GM19238 (cell line): Measurements from ENCODE around the gene CASZ1.

Experiments used
- DNase-seq: peaks from one replicate; pipeline ENCODE4 v3.0.0; 2011; ENCODE audit warnings: low spot score; ENCODE audit not compliant: insufficient read length

The CASZ1 gene

GRCh38 chr1:10639775-10640578 is 156.5 kb downstream of the CASZ1 start:
- no peak for DNase-seq

DNA sequence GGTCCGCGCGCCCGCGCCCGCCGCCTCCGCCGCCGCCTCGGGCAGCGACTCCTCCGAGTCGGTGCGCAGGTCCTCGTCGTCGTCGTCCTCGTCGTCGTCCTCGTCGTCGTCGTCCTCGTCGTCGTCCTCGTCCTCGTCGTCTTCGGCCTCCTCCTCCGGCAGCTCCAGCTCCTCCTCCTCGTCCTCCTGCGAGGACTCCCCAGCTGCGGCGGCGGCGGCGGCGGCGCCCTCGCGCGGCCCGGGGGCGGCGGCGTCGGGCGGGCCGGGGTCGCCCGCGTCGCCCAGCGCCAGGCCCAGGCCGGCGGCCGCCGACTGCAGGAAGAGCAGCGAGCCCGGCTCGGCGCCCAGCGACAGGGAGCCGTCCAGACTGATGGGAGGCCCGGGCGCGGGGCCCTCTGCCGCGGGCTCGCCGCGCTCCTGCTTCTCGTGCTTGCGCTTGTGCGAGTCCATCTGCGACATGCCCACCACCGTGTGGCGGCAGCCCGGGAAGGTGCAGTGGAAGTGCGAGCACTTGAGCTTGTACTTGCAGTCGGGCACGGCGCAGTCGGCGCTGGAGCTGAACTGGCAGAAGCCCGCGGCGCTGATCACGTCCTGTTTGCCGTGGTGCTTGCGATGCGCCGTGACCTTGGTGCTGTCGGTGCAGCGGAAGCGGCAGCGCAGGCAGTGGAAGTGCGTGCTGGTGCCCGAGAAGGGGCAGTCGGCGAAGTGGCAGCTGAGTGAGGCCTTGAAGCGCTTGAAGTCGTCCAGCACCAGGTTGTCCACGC is 157.3 kb downstream of the CASZ1 start:
- DNase-seq = no peak

- no peak for DNase-seq
Observed at GRCh38 chr1:10638559-10639005, 157.9 kb downstream of the CASZ1 start.

DNA sequence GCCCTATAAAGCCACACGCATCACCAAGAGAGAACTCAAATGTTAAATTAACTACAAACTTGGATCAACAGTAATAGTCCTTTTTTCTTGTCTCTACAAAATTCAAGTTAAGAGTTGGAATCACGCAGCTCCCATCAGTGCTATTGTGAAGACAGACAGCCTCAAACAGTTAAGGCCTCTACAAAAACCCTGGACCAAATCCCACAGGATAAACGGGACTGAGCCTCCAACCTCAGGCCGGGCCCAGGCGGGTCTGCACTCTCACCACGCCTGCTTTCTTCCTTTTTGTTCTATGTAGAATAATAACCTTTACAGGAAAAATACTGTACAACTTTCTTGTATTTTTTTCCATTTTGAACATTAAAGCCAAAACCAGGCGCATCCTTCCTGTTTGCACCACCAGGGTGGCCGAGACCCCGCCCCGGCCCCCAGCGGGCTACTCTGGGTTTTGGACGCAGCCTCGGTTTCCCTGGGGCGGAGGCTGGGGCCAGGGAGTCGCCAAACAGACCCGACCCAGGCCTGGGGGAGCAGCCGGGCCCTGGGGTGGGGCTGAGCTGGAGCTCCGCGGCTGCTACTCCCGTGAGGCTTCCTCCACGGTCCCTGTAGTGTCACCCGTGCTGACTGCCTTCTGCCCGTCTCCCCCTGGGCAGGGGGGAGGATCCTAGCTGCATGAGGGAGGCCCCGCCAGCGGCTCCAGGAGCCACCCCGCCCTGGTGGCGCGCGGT is 158.4 kb downstream of the CASZ1 start:
- no peak for DNase-seq

- DNase-seq = no peak
Observed at GRCh38 chr1:10637400-10637799, 159.0 kb downstream of the CASZ1 start.

DNA sequence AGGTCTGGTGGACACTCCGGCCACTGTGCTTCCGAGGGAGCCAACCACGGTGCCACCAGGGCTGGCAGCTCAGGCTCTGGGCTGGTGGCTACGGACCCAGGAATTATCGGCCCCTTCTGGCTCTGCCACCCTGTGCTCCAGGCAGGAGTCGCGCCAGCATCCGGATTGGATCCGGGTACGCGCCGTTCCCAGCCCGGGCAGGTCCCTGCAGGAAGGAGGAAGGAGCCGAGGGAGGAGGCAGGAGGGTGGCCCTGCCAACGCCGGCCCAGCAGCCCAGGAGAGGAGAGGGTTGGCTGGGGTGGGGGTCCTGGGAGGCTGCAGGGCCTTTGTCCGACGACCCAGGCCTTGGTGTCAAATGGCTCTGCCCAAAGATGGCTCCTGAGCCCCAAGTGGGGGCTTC is 160.5 kb downstream of the CASZ1 start:
- DNase-seq = no peak

DNA sequence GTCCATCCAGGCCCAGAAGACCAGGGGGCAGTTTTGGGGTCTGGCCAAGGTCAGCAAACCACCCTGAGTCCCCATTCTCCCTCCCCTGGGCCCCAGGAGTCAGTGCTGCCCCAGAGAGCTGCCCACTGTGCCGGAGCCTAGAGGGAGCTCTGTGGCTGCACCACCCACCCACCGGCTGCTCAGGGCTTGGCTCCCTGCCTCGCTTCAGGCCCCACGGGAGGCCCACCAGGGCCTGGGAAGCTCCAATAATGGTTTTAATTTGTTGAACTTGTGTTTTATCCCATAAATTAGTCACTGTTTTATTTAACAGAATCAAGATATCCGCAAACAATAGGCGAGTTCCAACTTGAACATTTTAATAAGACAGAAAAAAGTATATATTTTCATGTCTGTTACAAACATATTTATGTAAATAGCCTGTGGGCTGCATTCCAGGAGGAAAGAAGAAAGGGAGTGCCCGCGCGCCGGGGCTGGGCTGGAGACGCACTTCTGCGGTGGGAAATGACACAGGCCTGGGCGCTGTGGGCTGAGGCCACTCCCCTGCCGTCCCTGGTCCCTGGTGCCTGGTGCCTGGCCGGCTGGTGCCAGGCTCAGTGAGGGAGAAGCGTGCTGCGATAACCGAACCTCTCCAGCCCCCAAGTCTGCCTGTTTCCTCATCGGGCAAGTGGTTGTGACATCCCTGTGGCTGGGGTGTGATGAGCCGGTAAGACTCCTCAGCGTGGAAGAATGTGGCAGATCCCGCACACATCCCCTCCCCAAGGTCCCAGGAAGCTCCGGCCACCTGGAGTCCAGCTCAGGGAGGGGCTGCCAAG is 161.2 kb downstream of the CASZ1 start:
- no peak for DNase-seq

- DNase-seq = no peak
Observed at GRCh38 chr1:10634428-10635084, 161.9 kb downstream of the CASZ1 start.

DNA sequence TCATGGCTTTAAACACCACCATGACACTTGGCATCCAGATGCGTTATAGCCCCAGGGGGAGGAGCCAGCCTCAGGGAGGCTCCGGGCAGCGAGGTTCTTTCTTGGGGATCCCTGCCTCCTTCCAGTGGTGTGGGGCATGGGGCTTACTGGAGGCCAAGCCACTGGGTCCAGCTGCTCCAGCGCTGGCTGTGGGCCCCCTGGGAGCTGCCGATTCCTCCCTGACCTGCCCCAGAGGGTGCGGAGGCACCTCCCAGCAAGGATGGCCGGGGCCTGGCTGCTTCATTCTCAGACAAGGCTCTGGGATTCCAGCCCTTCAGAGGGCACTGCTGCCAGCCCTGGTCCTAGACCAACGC is 162.4 kb downstream of the CASZ1 start:
- DNase-seq = no peak

- no peak for DNase-seq
Observed at GRCh38 chr1:10633416-10633815, 163.0 kb downstream of the CASZ1 start.

GRCh38 chr1:10632691-10633090 is 163.8 kb downstream of the CASZ1 start:
- no peak for DNase-seq

DNA sequence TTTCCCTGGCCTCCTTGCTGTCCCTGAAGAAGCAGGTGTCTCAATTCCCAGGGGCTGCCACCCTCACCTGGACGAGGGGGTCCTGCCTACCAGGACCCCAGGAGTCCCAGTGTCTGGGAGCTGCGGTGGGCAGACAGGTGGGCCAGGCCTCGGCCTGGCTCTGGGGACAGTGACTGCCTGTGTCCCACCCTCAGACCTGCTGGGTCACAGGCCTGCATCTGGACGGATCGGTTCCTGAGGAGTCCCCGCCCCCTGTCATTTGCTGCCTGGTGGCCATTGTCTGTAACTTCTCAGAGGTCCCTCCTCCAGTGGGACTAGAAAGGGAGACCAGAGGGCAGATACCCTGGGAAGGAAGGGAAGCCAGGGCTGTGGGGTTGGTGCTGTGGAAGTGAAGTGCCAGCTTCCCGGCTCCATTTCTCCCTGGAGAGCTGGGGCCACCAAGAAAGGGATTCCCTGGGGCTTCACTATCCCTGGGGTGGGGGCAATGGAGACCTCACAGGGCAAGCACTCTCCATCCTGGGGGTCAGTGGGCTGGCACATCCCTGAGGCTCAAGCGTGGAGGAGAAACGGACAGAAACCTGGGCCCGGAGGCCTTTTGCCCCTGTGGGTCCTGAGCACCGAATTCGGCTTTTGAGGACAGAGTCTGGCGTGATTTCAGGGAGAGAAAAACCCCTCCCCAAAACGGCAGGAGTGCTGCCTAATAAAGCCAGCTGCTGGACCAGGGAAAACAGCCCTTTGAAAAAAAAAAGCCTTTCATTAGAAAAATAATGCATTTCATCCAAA is 164.4 kb downstream of the CASZ1 start:
- no peak for DNase-seq

DNA sequence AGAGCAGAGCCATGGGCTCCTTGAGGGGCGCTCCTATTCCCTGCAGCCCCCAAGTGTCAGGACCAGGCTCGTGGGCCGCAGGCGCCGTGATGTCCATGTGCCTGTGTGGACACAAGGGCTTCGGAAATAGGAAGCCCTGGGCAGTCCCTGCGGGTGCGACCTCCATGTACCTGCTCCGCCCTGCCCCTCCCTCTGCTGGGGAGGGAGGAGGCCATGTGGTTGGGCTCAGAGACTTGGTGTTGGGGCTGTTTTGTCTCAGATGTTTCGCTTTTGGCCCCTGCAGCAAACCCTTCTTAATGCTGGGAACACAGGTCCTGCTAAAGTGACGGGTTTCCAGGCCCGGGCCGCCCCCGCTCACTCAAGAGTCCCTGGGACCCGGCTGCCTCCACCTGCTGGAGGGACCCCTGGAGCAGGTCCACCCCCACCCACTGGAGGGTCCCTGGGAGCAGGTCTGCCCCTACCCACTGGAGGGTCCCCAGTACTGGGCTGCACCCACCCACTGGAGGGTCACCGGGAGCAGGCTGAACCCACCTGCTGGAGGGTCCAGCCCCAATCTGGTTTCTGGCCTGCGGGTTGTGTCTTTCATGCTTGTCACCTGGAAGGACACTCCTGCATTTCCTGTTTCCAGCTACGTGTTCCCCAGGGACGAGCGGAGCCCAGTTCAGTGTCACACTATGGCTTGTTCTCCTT is 165.2 kb downstream of the CASZ1 start:
- no peak for DNase-seq

- DNase-seq = no peak
Observed at GRCh38 chr1:10630661-10631120, 165.8 kb downstream of the CASZ1 start.

- no peak for DNase-seq
Observed at GRCh38 chr1:10629816-10630571, 166.5 kb downstream of the CASZ1 start.

- DNase-seq = no peak
Observed at GRCh38 chr1:10629091-10629815, 167.2 kb downstream of the CASZ1 start.

DNA sequence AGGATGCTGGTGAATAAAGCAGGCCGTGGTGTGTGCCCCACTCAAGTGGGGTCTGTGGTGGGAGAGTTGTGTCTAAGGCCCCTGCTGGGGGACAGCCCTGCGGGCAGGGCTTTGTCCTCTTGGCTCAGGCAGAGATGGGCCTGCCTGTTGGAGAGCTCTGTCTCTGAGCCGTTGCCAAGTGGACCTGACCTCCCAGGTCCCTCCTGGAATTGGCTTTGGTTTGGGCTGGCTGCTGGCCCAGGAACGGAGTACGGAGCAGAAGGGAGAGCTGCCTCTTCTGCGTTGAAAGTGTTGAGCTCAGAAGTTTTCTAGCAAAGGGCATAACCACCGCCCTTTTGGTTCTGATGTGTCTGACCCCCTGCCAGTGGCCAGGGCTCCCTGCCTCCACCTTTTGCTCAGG is 167.8 kb downstream of the CASZ1 start:
- no peak for DNase-seq
